Tibial nerve (tissue), 4 donors: ENCODE results near the gene CNPPD1. TPM values are rescaled to one million over a fixed set of nuclear protein-coding genes. Genes with fewer than 3 reads are reported as not detected.

Source experiments
- DNase-seq, 2 donors: peaks; one replicate each; pipeline ENCODE4 v3.0.0-alpha.2; 2019; ENCODE audit warnings: low spot score in 2 of 2
- H3K27ac ChIP-seq, 4 donors: fragments of 200-600 bp; sonication (generic) in 3 of 4; one replicate each; pipeline ENCODE4 v1.5.1; 2017 to 2019; ENCODE audit warnings: mild to moderate bottlenecking in 1 of 4
- H3K27me3 ChIP-seq, 2 donors: fragments of 200-600 bp; sonication (generic) in 1 of 2; one replicate each; pipeline versions ENCODE4 v1.5.1 to v1.6.0; 2017 to 2019
- H3K36me3 ChIP-seq, 3 donors: fragments of 200-600 bp; sonication (generic); one replicate each; pipeline ENCODE4 v1.5.1; 2018 to 2019
- H3K4me1 ChIP-seq, 4 donors: fragments of 200-600 bp; sonication (generic) in 3 of 4; one replicate each; pipeline ENCODE4 v1.5.1; 2017 to 2019
- H3K4me3 ChIP-seq, 4 donors: fragments of 200-600 bp; sonication (generic) in 3 of 4; one replicate each; pipeline ENCODE4 v1.5.1; 2017 to 2019; ENCODE audit warnings: mild to moderate bottlenecking in 1 of 4, moderate library complexity in 1 of 4
- H3K9me3 ChIP-seq, 4 donors: fragments of 200-600 bp; sonication (generic) in 3 of 4; one replicate each; pipeline ENCODE4 v1.5.1; 2017 to 2019
- EP300 ChIP-seq, 2 donors: sonication (generic); formaldehyde crosslinking; IDR thresholded peaks; one replicate each; pipeline ENCODE4 v1.6.1; 2017; ENCODE audit warnings: antibody characterized with exemption in 2 of 2, mild to moderate bottlenecking in 1 of 2
- POLR2A ChIP-seq, 2 donors: fragments of 450-650 bp; IDR thresholded peaks; one replicate each; pipeline ENCODE4 v1.6.1; 2017; ENCODE audit warnings: antibody characterized with exemption in 2 of 2, mild to moderate bottlenecking in 2 of 2, moderate library complexity in 2 of 2
- WGBS, 2 donors: methylation state at CpG; one replicate each; pipeline ENCODE4 v1.1.5; 2018; 5-methylcytosine and 5-hydroxymethylcytosine counted together
- total RNA-seq, 4 donors: library from RNA; depleted of rRNA; stranded (reverse); fragments of >200 nt; gene quantifications; one replicate each; pipeline ENCODE4 v1.1.0, GENCODE V29; 2016
- TF ChIP-seq, protein P1 (sequence below), 5 experiments: fragments of 200-600 bp in 3 of 5; fragments of 450-650 bp in 2 of 5; sonication (generic) in 3 of 5; IDR thresholded peaks; one replicate each; pipeline ENCODE4 v1.5.1; 2016 to 2019; ENCODE audit warnings: antibody characterized with exemption in 5 of 5, mild to moderate bottlenecking in 3 of 5, moderate library complexity in 2 of 5

Gene CNPPD1
- total RNA-seq, 4 donors from 2014 or later, result 38.8 to 51.3 (median 49.4) TPM

DNA sequence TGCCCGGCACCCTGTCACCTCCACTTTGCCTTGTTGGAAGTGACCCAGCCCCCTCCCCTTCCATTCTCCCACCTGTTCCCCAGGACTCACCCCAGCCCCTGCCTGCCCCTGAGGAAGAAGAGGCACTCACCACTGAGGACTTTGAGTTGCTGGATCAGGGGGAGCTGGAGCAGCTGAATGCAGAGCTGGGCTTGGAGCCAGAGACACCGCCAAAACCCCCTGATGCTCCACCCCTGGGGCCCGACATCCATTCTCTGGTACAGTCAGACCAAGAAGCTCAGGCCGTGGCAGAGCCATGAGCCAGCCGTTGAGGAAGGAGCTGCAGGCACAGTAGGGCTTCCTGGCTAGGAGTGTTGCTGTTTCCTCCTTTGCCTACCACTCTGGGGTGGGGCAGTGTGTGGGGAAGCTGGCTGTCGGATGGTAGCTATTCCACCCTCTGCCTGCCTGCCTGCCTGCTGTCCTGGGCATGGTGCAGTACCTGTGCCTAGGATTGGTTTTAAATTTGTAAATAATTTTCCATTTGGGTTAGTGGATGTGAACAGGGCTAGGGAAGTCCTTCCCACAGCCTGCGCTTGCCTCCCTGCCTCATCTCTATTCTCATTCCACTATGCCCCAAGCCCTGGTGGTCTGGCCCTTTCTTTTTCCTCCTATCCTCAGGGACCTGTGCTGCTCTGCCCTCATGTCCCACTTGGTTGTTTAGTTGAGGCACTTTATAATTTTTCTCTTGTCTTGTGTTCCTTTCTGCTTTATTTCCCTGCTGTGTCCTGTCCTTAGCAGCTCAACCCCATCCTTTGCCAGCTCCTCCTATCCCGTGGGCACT lies 5.8 kb upstream of the CNPPD1 start:
- TF ChIP-seq POLR2A (IDR thresholded peaks at IDR 0.05) (no peak), EP300 (IDR thresholded peaks at IDR 0.05) (no peak)
- TF ChIP-seq, protein P1, sequence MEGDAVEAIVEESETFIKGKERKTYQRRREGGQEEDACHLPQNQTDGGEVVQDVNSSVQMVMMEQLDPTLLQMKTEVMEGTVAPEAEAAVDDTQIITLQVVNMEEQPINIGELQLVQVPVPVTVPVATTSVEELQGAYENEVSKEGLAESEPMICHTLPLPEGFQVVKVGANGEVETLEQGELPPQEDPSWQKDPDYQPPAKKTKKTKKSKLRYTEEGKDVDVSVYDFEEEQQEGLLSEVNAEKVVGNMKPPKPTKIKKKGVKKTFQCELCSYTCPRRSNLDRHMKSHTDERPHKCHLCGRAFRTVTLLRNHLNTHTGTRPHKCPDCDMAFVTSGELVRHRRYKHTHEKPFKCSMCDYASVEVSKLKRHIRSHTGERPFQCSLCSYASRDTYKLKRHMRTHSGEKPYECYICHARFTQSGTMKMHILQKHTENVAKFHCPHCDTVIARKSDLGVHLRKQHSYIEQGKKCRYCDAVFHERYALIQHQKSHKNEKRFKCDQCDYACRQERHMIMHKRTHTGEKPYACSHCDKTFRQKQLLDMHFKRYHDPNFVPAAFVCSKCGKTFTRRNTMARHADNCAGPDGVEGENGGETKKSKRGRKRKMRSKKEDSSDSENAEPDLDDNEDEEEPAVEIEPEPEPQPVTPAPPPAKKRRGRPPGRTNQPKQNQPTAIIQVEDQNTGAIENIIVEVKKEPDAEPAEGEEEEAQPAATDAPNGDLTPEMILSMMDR (IDR thresholded peaks at IDR 0.05), result no peak
- peaks cover 0 to 66% (median 19%) of the 10 kb centered on the region in 3 donors for H3K36me3 ChIP-seq
- no peak overlapping the region for H3K27ac ChIP-seq
- WGBS, 2 donors, result 63 to 70% methylated on average over 7 to 8 of the region's 8 CpGs
- no peak for DNase-seq
- no peak overlapping the region for H3K4me3 ChIP-seq
- peaks cover 0 to 25% (median 13%) of the 10 kb centered on the region in 4 donors for H3K4me1 ChIP-seq
- no peaks in the 10 kb centered on the region for H3K27me3 ChIP-seq
- no peaks in the 10 kb centered on the region for H3K9me3 ChIP-seq

DNA sequence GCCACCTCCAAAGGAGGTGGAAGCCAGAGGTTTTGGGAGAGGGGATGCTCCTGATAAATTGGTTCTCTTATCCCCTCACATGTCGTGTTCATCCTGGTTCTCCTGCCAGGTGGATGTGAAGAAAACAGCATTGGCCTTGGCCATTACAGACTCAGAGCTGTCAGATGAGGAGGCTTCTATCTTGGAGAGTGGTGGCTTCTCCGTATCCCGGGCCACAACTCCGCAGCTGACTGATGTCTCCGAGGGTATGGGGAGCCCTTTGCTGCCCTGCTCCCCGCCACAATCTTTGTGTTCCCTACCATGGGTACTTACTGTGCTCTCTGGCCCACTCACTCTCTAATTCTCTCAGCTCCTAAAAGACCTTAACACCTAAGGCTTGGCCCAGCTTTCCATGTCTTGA lies 4.8 kb upstream of the CNPPD1 start:
- H3K27me3 ChIP-seq, result no peaks in the 10 kb centered on the region
- H3K36me3 ChIP-seq, result peaks cover 0 to 66% (median 19%) of the 10 kb centered on the region in 3 donors
- TF ChIP-seq EP300 (IDR thresholded peaks at IDR 0.05), result no peak
- TF ChIP-seq, protein P1 (IDR thresholded peaks at IDR 0.05), result no peak
- WGBS, 2 donors, result 89 to 91% methylated on average over 6 of the region's 6 CpGs
- no peak overlapping the region for H3K4me3 ChIP-seq
- no peak for DNase-seq
- no peak overlapping the region for H3K27ac ChIP-seq
- H3K9me3 ChIP-seq, result no peaks in the 10 kb centered on the region
- H3K4me1 ChIP-seq, result peaks cover 0 to 25% (median 13%) of the 10 kb centered on the region in 4 donors

DNA sequence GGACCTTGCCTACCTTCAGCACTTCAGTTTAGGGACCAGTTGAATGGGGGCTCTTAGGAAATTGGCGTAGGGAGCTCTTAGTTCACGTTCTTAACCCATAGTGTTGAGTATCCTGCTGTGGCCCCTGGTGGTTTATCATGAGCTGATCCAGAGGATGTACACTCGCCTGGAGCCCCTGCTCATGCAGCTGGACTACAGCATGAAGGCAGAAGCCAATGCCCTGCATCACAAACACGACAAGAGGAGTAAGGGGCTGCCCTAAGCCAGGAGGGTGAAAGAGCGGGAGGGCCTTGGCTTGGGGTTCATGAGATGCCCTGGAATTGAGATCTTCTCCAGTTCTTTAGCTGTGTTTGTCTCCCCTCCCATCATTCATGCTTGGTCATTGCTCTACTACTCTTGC lies 4.2 kb upstream of the CNPPD1 start:
- Histone ChIP-seq H3K27ac (no peak overlapping the region), H3K36me3 (peaks cover 0 to 61% (median 19%) of the 10 kb centered on the region in 3 donors), H3K9me3 (no peaks in the 10 kb centered on the region), H3K27me3 (no peaks in the 10 kb centered on the region), H3K4me3 (no peak overlapping the region), H3K4me1 (peaks cover 0 to 27% (median 13%) of the 10 kb centered on the region in 4 donors)
- 89 to 90% methylated on average over 5 of the region's 5 CpGs for WGBS, 2 donors
- DNase-seq, result no peak
- TF ChIP-seq EP300 (IDR thresholded peaks at IDR 0.05), result no peak
- TF ChIP-seq, protein P1 (IDR thresholded peaks at IDR 0.05), result no peak
- TF ChIP-seq POLR2A (IDR thresholded peaks at IDR 0.05), result no peak

DNA sequence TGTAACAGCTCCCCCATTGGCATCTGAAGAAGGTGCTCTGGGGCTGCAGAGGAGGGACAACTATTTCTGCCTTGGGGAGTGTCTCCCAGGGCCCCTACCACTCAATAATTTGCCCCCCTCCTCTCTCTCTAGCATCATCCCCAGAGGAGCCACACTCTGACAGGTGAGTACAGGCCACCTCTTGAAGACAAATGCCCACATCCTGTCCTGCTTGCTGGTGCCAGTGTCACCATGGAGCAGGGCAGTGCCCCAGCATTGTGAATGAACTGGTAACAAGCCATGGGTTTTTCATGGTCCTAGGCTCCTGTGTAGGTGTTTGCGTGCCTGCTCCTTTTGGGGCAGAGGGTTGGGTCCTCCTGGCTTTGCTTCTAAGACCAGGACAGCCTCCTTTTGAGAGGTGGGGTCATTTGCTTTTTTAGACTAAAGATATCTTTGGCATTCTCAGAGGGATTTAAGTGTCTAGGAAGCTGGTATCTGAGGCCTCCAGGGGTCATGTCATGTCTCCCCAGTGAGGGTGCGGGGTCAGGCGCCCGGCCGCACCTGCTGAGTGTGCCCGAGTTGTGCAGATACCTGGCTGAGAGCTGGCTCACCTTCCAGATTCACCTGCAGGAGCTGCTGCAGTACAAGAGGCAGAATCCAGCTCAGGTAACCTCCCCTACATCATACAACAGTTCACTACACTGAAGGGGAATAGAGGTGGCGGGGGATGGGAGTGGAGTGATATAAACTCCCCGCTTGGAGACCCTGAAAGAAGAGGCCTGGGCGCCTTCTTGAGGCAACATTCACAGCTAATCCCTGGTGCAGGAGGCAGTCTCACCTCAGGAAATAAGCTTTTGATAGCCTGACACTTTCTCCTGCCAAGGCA lies 3.1 kb upstream of the CNPPD1 start:
- peaks cover 0 to 54% (median 20%) of the 10 kb centered on the region in 3 donors for H3K36me3 ChIP-seq
- peak overlapping the region in 1 of 4 donors; percentile 98 for H3K27ac ChIP-seq
- no peak for TF ChIP-seq EP300 (IDR thresholded peaks at IDR 0.05)
- TF ChIP-seq POLR2A (IDR thresholded peaks at IDR 0.05), result no peak
- TF ChIP-seq, protein P1 (IDR thresholded peaks at IDR 0.05), result no peak
- no peak overlapping the region for H3K4me3 ChIP-seq
- no peaks in the 10 kb centered on the region for H3K27me3 ChIP-seq
- WGBS, 2 donors, result 94 to 99% methylated on average over 4 to 9 of the region's 9 CpGs
- H3K9me3 ChIP-seq, result no peaks in the 10 kb centered on the region
- DNase-seq, result no peak
- peaks cover 3 to 38% (median 24%) of the 10 kb centered on the region in 4 donors for H3K4me1 ChIP-seq
